KMS-11 (cell line): ENCODE data around the gene EMILIN2.

ENCODE experiments used
- H2AFZ ChIP-seq: fragments of 200-600 bp; sonication (generic); 2 replicates; pipeline ENCODE4 v1.6.1; 2016; ENCODE audit warnings: antibody characterized with exemption, mixed run types, low read depth
- H3K27ac ChIP-seq: fragments of 200-600 bp; sonication (generic); 2 replicates; pipeline ENCODE4 v1.6.1; 2016; ENCODE audit warnings: mild to moderate bottlenecking, mixed run types
- H3K27me3 ChIP-seq: fragments of 200-600 bp; sonication (generic); 2 replicates; pipeline ENCODE4 v1.6.1; 2017; ENCODE audit warnings: mild to moderate bottlenecking, low read depth, mixed run types, moderate library complexity; ENCODE audit not compliant: insufficient read depth
- H3K36me3 ChIP-seq: fragments of 200-600 bp; sonication (generic); 2 replicates; pipeline ENCODE4 v1.6.1; 2017; ENCODE audit warnings: mild to moderate bottlenecking, mixed run types; ENCODE audit not compliant: insufficient read depth
- H3K4me1 ChIP-seq: fragments of 200-600 bp; sonication (generic); 2 replicates; pipeline ENCODE4 v1.6.1; 2016; ENCODE audit warnings: mild to moderate bottlenecking, low read depth, mixed run types; ENCODE audit not compliant: poor library complexity, severe bottlenecking
- H3K4me2 ChIP-seq: fragments of 200-600 bp; sonication (generic); 2 replicates; pipeline ENCODE4 v1.7.0; 2016; ENCODE audit warnings: mild to moderate bottlenecking, mixed run types
- H3K4me3 ChIP-seq: fragments of 200-600 bp; sonication (generic); IDR thresholded peaks from 2 replicates; pipeline ENCODE4 v1.6.1; 2017; ENCODE audit warnings: low read depth, low read length, mixed read lengths; ENCODE audit not compliant: insufficient read depth
- H3K79me2 ChIP-seq: fragments of 200-600 bp; sonication (generic); 2 replicates; pipeline ENCODE4 v1.6.1; 2016; ENCODE audit warnings: low read depth, mixed run types; ENCODE audit not compliant: insufficient read depth
- H3K9ac ChIP-seq: fragments of 200-600 bp; sonication (generic); 2 replicates; pipeline ENCODE4 v1.6.1; 2016; ENCODE audit warnings: mild to moderate bottlenecking, mixed run types
- H4K20me1 ChIP-seq: fragments of 200-600 bp; sonication (generic); 2 replicates; pipeline ENCODE4 v1.6.1; 2016; ENCODE audit warnings: mild to moderate bottlenecking, mixed run types; ENCODE audit not compliant: insufficient read depth
- CTCF ChIP-seq: fragments of 200-600 bp; sonication (generic); conservative IDR thresholded peaks from 2 replicates; pipeline ENCODE4 v1.6.1; 2017; ENCODE audit warnings: low read depth, mild to moderate bottlenecking, antibody characterized with exemption, low read length, moderate library complexity, mixed read lengths

EMILIN2 gene

GRCh38 chr18:2893676-2894075 is 46.9 kb downstream of the EMILIN2 start:
- H3K4me1 ChIP-seq, result no peaks in the 10 kb centered on the region
- no peak for TF ChIP-seq CTCF
- no peak overlapping the region for H3K4me3 ChIP-seq

GRCh38 chr18:2894131-2894840 is 47.5 kb downstream of the EMILIN2 start:
- TF ChIP-seq CTCF, result no peak
- Histone ChIP-seq H3K36me3 (no peaks in the 10 kb centered on the region), H3K4me2 (no peak overlapping the region), H3K9ac (no peak overlapping the region), H4K20me1 (no peaks in the 10 kb centered on the region), H2AFZ (no peak overlapping the region), H3K4me1 (no peaks in the 10 kb centered on the region), H3K79me2 (no peaks in the 10 kb centered on the region), H3K4me3 (no peak overlapping the region), H3K27me3 (no peaks in the 10 kb centered on the region), H3K27ac (no peak overlapping the region)

More at GRCh38 chr18:2893676-2894075, 46.9 kb downstream of the EMILIN2 start:
- Histone ChIP-seq H3K36me3 (no peaks in the 10 kb centered on the region), H3K79me2 (no peaks in the 10 kb centered on the region), H4K20me1 (no peaks in the 10 kb centered on the region), H3K4me2 (no peak overlapping the region), H3K27me3 (no peaks in the 10 kb centered on the region), H3K27ac (no peak overlapping the region), H3K9ac (no peak overlapping the region), H2AFZ (no peak overlapping the region)

GRCh38 chr18:2894841-2895370 is 48.1 kb downstream of the EMILIN2 start:
- Histone ChIP-seq H3K4me1 (peaks cover 3% of the 10 kb centered on the region), H2AFZ (no peak overlapping the region), H3K4me3 (no peak overlapping the region), H3K36me3 (no peaks in the 10 kb centered on the region), H3K27me3 (no peaks in the 10 kb centered on the region), H3K4me2 (no peak overlapping the region), H3K9ac (no peak overlapping the region), H3K27ac (no peak overlapping the region), H4K20me1 (no peaks in the 10 kb centered on the region), H3K79me2 (no peaks in the 10 kb centered on the region)
- no peak for TF ChIP-seq CTCF

GRCh38 chr18:2895391-2895790 is 48.6 kb downstream of the EMILIN2 start:
- peaks cover 8% of the 10 kb centered on the region for H3K4me1 ChIP-seq
- no peak overlapping the region for H2AFZ ChIP-seq
- no peaks in the 10 kb centered on the region for H3K27me3 ChIP-seq
- no peak overlapping the region for H3K9ac ChIP-seq
- H3K4me3 ChIP-seq, result no peak overlapping the region
- TF ChIP-seq CTCF, result no peak
- H3K4me2 ChIP-seq, result no peak overlapping the region
- no peaks in the 10 kb centered on the region for H3K79me2 ChIP-seq
- no peaks in the 10 kb centered on the region for H3K36me3 ChIP-seq
- H4K20me1 ChIP-seq, result no peaks in the 10 kb centered on the region
- H3K27ac ChIP-seq, result no peak overlapping the region
